ENCODE results near the gene IRX5.

IRX5 gene

GRCh38 chr16:54930869-54931119 lies 129 bp downstream of the IRX5 start:
- DNase-seq (ENCODE audit: low read depth in 1 of 2, low spot score in 1 of 2), result no peak

DNA sequence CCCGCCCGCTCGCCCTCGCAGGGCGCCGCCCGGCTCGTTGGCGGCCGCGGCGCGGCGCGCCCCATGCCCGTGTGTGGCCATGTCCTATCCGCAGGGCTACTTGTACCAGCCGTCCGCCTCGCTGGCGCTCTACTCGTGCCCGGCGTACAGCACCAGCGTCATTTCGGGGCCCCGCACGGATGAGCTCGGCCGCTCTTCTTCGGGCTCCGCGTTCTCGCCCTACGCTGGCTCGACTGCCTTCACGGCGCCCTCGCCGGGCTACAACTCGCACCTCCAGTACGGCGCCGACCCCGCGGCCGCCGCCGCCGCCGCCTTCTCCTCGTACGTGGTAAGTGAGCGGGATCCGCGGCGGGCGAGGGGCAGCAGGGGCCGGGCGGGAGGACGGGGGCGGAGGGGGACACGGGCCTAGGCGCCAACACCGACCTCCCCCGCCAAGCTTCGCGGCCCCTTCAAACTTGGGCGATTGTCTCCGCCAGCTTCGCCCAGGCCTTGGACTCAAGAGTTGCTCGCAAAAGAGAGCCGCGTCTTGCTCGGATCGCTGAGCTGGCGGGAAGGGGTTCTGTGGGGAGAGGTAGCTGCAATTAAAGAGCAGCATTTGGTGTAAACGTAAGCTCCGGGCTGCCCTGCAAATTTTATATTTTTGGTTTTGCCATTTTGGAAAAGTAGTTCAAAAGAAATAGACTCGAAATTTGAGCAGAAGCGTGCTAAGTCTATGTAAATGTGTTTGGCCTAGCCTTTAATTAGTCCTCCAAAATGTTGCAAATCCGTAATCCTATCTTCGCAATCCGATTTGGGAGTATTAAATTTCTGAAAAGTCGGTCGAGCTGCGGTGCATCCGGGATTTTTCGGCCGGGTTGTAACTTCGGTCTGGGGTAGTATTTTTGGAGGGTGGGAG lies 702 bp downstream of the IRX5 start:
- no peak for DNase-seq (ENCODE audit: low read depth in 1 of 2, low spot score in 1 of 2)

DNA sequence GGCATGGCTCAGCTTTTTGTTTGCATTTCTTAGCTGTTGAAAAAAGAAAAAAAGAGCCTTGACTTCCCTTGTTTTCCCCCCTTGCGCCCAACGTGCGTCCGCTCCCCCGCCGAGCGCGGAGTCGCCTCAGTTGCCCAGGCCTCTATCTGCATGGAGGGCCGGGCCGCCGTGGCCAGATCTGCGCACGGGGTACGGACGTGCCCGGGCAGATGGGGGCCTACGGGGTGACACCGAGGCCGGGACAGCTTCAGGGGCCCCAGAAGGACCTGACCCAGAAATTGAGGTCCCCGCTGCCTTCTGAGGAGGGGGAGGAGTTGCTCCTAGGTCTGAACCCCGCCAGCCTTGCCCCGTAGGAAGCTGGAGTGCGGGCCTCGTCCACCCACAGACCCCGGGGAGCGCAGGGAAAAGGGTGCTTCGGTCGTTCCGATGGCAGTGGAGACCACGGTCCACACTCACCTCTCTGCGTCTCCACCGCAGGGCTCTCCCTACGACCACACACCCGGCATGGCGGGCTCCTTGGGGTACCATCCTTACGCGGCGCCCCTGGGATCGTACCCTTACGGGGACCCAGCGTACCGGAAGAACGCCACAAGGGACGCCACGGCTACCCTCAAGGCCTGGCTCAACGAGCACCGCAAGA lies 1.5 kb downstream of the IRX5 start:
- no peak for DNase-seq (ENCODE audit: low read depth in 1 of 2, low spot score in 1 of 2)

DNA sequence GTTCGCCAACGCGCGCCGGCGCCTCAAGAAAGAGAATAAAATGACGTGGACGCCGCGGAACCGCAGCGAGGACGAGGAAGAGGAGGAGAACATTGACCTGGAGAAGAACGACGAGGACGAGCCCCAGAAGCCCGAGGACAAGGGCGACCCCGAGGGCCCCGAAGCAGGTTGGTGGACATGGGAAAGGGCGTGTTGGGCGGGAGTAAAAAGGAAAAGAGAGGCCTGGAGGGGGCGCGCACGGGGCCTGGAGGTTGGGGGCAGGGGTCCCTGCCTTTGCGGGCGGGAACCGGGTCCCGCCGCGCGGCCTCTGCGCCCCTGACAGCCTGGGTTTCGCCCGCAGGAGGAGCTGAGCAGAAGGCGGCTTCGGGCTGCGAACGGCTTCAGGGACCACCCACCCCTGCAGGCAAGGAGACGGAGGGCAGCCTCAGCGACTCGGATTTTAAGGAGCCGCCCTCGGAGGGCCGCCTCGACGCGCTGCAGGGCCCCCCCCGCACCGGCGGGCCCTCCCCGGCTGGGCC lies 2.1 kb downstream of the IRX5 start:
- DNase-seq (ENCODE audit: low read depth in 1 of 2, low spot score in 1 of 2), result no peak

GRCh38 chr16:54933281-54934011 lies 2.8 kb downstream of the IRX5 start:
- DNase-seq (ENCODE audit: low read depth in 1 of 2, low spot score in 1 of 2), result no peak

DNA sequence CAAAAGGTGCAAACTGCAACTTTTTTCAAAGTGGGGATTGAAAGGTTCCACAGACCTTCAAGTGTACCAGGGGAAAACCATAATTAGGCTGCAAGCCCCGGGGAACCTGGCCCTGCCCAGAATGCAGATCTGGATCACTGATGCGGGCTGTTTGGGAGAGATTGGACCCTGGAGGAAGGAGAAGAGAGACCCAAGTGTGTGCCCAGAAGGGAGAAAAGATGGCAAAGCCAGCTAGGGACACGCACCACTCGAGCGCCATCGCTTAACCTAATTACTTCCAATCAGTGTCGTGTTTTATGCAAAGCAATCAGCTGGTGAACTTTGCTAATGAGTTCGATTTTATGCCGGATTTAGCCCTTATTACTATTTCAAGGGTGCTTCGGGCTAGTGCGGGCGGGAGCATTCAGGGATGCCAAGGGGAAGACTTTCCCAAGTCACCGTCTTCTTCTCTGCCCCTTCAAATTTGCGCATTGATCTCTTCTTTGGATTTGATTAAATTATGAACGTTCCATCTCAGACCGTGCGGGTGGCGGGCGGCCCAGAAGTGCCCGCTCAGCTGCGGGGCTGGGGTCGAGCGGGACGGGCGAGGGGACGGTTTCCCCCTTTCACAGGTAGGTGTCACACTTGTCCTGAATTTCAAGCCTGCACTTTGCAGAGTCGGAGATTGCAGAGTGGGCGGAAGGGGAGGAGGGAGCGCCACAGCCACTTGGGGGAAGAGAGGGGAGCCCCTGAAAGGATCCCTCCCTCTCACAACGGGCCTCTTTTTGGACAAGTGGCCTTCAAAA lies 4.0 kb downstream of the IRX5 start:
- DNase-seq (ENCODE audit: low read depth in 1 of 2, low spot score in 1 of 2), result no peak

DNA sequence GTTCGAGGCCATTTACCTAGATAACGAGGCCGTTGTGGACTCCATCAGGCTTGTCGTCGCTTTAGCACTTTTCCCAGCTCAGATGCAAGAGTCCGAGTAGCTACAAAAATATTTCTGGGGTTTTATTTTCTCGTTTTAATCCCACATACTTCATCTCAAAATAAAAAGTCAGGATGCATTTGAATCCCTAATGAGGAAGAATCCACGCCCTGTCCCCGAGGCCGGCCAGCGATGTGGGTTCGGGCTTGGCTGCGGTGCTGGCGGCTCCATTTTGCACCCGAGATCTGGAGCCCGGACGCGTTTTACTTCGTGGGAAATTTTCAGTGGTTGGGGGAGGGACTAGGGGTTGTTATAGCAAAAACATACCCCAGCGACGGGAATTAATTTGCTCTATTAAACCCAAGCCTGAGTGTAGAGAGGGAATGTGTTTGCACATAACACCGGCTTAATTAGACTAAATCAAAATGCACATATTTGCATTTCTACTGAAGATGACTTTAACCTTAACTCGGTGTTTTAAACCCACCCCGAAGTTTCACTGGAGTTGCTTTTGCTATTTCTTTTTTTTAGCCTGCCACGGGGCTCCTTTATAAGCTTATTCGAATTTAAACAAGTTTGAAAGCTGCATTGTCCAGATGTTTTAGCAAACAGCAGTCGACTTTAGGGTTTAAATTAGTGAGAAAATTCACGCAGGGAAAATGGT lies 4.8 kb downstream of the IRX5 start:
- no peak for DNase-seq (ENCODE audit: low read depth in 1 of 2, low spot score in 1 of 2)

- no peak for DNase-seq (ENCODE audit: low read depth in 1 of 2, low spot score in 1 of 2)
These were observed 5.7 kb downstream of the IRX5 start for GRCh38 chr16:54936201-54936978.

DNA sequence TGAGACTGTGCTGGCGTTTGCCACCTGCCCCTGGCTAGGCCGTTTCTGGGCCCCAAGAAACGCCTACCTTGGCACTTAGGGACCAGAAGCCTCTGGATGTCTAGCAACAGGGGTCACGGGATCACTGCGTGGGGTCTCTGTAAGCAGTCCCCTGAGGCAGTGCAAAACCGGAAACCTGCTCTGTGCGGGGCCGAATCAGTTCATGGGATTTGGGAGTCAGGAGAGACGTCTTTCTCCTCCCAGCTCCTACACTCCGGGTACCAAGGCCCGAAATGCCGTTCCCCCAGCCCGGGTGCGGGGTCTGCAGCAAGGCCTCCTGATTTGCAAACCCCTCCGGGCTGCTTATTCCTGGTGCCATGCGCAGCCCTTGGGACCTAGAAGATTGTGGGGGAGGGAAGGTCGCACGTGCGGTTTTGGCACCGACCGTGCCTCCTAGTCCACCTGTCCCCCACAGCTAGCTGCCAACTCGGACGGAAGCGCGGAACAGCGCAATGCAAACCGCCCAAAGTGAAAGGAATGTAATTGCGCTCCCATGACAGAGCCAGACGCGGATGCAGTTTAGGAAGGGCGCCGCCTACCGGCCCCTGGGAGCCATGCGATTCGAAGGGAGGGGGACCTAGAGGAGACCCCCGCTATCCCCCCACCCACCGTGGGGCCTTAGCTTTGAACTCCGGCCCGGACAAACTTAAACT lies 6.5 kb downstream of the IRX5 start:
- DNase-seq (ENCODE audit: low read depth in 1 of 2, low spot score in 1 of 2), result no peak

DNA sequence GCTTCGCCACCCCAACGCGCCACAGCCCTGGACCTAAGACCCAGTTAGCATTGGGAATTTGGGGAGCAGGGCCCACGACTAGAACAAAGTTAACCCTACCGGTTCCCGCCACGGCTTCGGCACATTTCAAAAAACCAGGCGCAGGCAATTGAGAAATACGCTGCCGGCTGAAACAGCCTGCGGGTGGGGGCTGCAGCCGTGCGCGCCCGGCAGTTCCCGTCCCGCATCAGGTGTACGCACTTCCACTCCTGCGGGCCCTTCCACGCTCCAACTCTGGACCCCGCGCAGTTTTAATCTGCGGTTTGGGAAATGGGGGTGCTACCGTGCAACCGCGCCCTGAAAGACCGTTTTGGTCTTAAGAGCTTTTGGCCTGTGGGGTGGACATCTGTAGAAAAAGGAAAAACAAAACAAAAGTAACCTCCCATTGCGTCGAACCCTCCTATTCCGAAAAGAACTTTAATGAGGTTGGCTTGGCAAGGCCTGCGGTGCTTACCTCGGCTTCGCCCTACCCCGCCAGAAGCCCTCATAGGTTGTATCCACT lies 7.1 kb downstream of the IRX5 start:
- DNase-seq (ENCODE audit: low read depth in 1 of 2, low spot score in 1 of 2), result no peak

- DNase-seq (ENCODE audit: low read depth in 1 of 2, low spot score in 1 of 2), result no peak
These were observed 7.8 kb downstream of the IRX5 start for GRCh38 chr16:54938212-54939028.

DNA sequence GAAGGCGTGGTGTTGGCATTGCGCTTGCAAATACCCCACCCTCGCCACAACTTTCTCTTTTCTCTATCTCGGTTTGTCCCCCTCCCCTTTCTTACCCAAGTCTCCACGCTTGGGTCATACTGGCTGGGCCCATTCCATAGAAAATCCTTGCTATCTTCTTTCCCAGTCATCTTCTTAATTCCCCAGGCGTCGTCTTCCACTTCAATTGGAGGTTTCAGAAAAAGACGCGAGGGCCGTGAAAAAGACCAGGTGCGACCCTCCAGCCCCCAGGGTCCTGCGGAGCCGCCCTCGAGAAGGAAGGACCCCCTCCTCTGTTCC lies 8.3 kb downstream of the IRX5 start:
- DNase-seq (ENCODE audit: low read depth in 1 of 2, low spot score in 1 of 2), result no peak

DNA sequence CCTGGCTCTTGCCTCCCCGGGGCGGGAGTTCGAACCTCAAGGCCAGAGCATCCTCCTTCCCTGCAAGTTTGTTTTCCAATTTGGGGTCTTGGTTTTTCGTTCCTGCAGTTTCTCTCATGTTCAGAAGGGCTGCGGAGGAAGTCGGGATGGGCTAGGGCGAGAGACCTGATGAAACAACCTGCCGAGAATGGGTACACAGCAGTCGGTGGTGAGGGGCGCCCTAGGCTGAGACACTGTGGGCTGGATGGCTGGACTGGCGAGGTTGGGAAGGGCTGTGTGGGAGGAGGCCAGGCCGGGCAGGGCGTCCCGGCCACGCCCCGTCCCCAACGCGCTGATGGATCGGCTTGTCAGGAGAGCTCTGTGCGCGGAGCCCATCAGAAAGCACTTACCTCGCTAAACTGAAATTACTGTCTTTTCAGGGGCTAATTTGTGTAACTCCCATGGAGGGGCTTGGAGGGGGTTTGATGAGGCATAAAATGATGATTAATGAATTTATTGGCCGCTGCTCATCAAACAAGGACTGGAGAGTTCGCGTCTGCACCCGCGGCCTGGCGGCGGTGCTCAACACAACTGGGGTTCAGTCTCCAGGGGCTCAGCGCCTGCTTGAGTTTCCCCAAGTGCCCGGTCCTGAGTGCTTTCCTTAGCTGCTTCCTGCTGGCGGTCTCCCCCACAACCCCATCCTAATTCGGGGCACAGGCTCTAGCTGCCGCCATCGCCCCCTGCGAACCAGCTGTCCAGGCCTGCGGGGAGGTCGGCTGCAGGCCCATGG lies 9.0 kb downstream of the IRX5 start:
- DNase-seq (ENCODE audit: low read depth in 1 of 2, low spot score in 1 of 2), result no peak

DNA sequence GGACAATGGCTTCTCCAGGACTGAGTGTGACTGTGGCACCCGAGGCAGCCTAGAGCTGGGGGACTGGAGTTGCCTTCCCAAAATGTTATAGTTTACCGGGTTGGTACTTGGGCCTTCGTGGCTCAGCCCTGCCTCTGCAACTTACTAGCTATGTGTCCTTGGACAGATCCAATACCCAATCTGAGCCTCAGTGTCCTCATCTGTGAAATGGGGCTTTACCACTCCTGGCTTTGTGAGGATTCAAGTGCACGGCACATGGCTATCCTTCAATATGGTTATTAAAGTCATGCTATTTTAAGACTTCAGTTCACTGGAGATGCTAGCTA lies 9.6 kb downstream of the IRX5 start:
- no peak for DNase-seq (ENCODE audit: low read depth in 1 of 2, low spot score in 1 of 2)

- DNase-seq (ENCODE audit: low read depth in 1 of 2, low spot score in 1 of 2), result no peak
These were observed 11.8 kb downstream of the IRX5 start for GRCh38 chr16:54942353-54942943.

DNA sequence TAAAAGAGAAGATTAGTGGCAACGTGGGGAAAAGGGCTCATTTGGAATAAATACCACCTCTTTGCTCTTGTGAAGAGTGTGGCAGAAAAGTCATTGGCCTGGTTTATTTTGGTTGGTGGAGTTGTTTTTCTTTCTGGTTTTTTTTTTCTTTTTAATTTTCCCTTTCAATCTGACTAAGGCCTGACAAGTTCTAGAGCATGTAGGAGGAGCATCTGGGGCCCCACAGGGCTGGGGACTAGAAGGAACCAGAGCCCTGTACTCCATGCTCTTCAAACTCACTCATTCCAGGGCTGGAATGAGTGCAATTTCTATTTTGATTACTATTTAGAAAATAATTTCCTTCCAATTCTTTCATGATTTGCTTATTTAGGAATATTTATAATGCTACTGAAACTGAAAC lies 13.3 kb downstream of the IRX5 start:
- DNase-seq (ENCODE audit: low read depth in 1 of 2, low spot score in 1 of 2), result no peak

DNA sequence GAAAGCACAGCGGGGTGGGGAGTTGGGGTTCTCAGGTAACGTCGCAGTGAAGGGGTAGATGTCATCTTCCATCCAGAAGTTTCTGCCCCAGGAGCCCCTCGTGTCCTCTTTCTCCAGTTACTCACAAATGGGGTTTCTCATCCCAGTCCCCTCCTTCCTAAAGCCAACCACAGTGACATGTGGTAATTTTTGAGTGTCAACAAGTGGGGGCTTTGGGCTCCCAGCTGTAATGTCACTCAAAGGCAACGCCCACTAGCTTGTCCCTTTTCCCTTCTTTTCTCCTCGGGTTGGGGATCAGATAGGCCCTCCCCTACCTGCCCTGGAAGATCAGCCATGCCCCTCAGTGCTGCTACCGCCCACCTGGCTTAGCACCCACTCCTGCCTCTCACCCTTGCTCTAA lies 14.4 kb downstream of the IRX5 start:
- no peak for DNase-seq (ENCODE audit: low read depth in 1 of 2, low spot score in 1 of 2)

All from activated T-helper 1 cell treated with anti-CD3 and anti-CD28 coated beads, Interleukin-2, amount 50 U/mL, for 16 hours (primary cell).